Adrenal gland (tissue), 12 donors: ENCODE results near the gene IL6R. TPM values are rescaled to one million over a fixed set of nuclear protein-coding genes. Genes with fewer than 3 reads are reported as not detected.

Source experiments
- DNase-seq, 7 donors: peaks; one replicate each; pipeline ENCODE4 v3.0.0-alpha.2; 2019 to 2020
- H3K27ac ChIP-seq, 5 donors: fragments of 200-600 bp; sonication (generic) in 4 of 5; 1 replicate in 3 of 5; 2 replicates in 2 of 5; pipeline versions ENCODE4 v1.5.1 to v1.8.0; 2016 to 2020; ENCODE audit warnings: mild to moderate bottlenecking in 1 of 5
- H3K27me3 ChIP-seq: fragments of 200-600 bp; 2 replicates; pipeline ENCODE4 v1.8.0; 2021
- H3K36me3 ChIP-seq, 2 donors: fragments of 200-600 bp; replicated peaks in 1 of 2; 1 replicate in 1 of 2; 2 replicates in 1 of 2; pipeline versions ENCODE4 v1.5.1 to v1.8.0; 2018 to 2022
- H3K4me1 ChIP-seq, 2 donors: fragments of 200-600 bp; replicated peaks in 1 of 2; 1 replicate in 1 of 2; 2 replicates in 1 of 2; pipeline versions ENCODE4 v1.5.1 to v1.8.0; 2018 to 2021
- H3K4me3 ChIP-seq, 4 donors: fragments of 200-600 bp; sonication (generic) in 3 of 4; one replicate each; pipeline ENCODE4 v1.5.1; 2016 to 2018
- H3K9me3 ChIP-seq, 3 donors: fragments of 200-600 bp; sonication (generic) in 1 of 3; replicated peaks in 1 of 3; 1 replicate in 2 of 3; 2 replicates in 1 of 3; pipeline versions ENCODE4 v1.5.1 to v1.8.0; 2016 to 2021
- CTCF ChIP-seq, 6 experiments: fragments of 450-650 bp in 4 of 6; fragments of 200-600 bp in 2 of 6; sonication (generic) in 1 of 6; IDR thresholded peaks; 1 replicate in 5 of 6; 2 replicates in 1 of 6; pipeline versions ENCODE4 v1.5.1 to v1.8.0; 2016 to 2021; ENCODE audit warnings: antibody characterized with exemption in 6 of 6, mild to moderate bottlenecking in 2 of 6, moderate library complexity in 1 of 6
- POLR2A ChIP-seq, 2 donors: fragments of 450-650 bp; IDR thresholded peaks; one replicate each; pipeline ENCODE4 v1.6.1; 2017; ENCODE audit warnings: antibody characterized with exemption in 2 of 2, mild to moderate bottlenecking in 2 of 2, moderate library complexity in 1 of 2
- WGBS, 4 donors: extraction: QIAGEN DNeasy Blood & Tissue Kit in 2 of 4; methylation state at CpG; one replicate each; pipeline versions ENCODE4 v1.1.5 to v1.1.7; 2013 to 2017; 5-methylcytosine and 5-hydroxymethylcytosine counted together
- intact Hi-C, 2 donors: fragments of 100-400 bp; cut with DNase I; formaldehyde crosslinking; loops; one replicate each; pipeline versions ENCODE4 v1.14.1 to v1.15.0; 2022 to 2023
- polyA plus RNA-seq, 3 donors: library from polyadenylated mRNA; stranded (reverse); fragments of 200-250 nt in 2 of 3; fragments of 350-450 nt in 1 of 3; fragmentation: Illumina TruSeq in 1 of 3; extraction: RNeasy Lipid Tissue Mini Kit (QIAGEN cat#74804) in 1 of 3; gene quantifications; one replicate each; pipeline ENCODE4 v1.2.3, GENCODE V29; 2013 to 2014
- total RNA-seq, 9 donors: library from RNA; depleted of rRNA in 4 of 9; stranded (reverse); fragments of >200 nt in 4 of 9; fragments of 120-200 nt in 1 of 9; fragmentation: NEBNext Ultra II Directional in 1 of 9; extraction: Animal tissue kit (Norgen Biotek cat#: 25700) in 1 of 9; gene quantifications; one replicate each; pipeline versions ENCODE4 v1.1.0 to v1.2.4, GENCODE V29; 2013 to 2023
- donor health status: healthy with polysubstance abuse.
- donor health status: Bipolar disorder and iron deficiency.
- donor health status: DM: yes; HTN: yes; CAD: no.
- donor health status: DM: no; HTN: no; CAD: no.
- donor health status: DM: no; HTN: no; CAD: no.
- donor health status: DM: yes; HTN: yes; CAD: no.

Gene IL6R
- total and polyA plus RNA-seq, 12 donors: 4.4 to 43.0 (median 13.6) TPM

- Histone ChIP-seq H3K4me1 (peaks cover 43 to 50% of the 10 kb centered on the region in 2 donors), H3K4me3 (no peak overlapping the region), H3K36me3 (no peaks in the 10 kb centered on the region), H3K27ac (peak overlapping the region in 4 of 5 donors; percentile 5 to 86 (median 66)), H3K9me3 (no peaks in the 10 kb centered on the region), H3K27me3 (no peaks in the 10 kb centered on the region)
- intact Hi-C loops: no loop called here
- no peak for TF ChIP-seq CTCF (IDR thresholded peaks at IDR 0.05)
- TF ChIP-seq POLR2A (IDR thresholded peaks at IDR 0.05): peak in 1 of 2 donors; percentile 43
- peak; percentile 69 to 92 (median 85) for DNase-seq
- WGBS, 4 donors: 18 to 43% (median 37%) methylated on average over 4 to 8 of the region's 8 CpGs
Observed at GRCh38 chr1:154427173-154428139, 22.3 kb downstream of the IL6R start.

GRCh38 chr1:154429118-154429517, 24.0 kb downstream of the IL6R start:
- Histone ChIP-seq H3K27ac (peak overlapping the region in 1 of 5 donors; percentile 86), H3K4me3 (no peak overlapping the region), H3K4me1 (peaks cover 27 to 36% of the 10 kb centered on the region in 2 donors), H3K27me3 (no peaks in the 10 kb centered on the region), H3K9me3 (no peaks in the 10 kb centered on the region), H3K36me3 (no peaks in the 10 kb centered on the region)
- intact Hi-C loops: no loop called here
- WGBS, 4 donors: 91 to 100% (median 95%) methylated on average over 7 to 15 of the region's 15 CpGs
- TF ChIP-seq POLR2A (IDR thresholded peaks at IDR 0.05) (no peak), CTCF (IDR thresholded peaks at IDR 0.05) (no peak)
- no peak for DNase-seq

- intact Hi-C loops: no loop called here
- peaks cover 21 to 30% of the 10 kb centered on the region in 2 donors for H3K4me1 ChIP-seq
- WGBS, 4 donors: 81 to 90% (median 88%) methylated on average over 13 to 17 of the region's 17 CpGs
- no peaks in the 10 kb centered on the region for H3K36me3 ChIP-seq
- no peaks in the 10 kb centered on the region for H3K9me3 ChIP-seq
- TF ChIP-seq POLR2A (IDR thresholded peaks at IDR 0.05): no peak
- no peak for TF ChIP-seq CTCF (IDR thresholded peaks at IDR 0.05)
- H3K27ac ChIP-seq: no peak overlapping the region
- no peaks in the 10 kb centered on the region for H3K27me3 ChIP-seq
- no peak overlapping the region for H3K4me3 ChIP-seq
- no peak for DNase-seq
Observed at GRCh38 chr1:154429841-154430611, 24.9 kb downstream of the IL6R start.

- TF ChIP-seq CTCF (IDR thresholded peaks at IDR 0.05) (no peak), POLR2A (IDR thresholded peaks at IDR 0.05) (no peak)
- DNase-seq: no peak
- peaks cover 0 to 5% of the 10 kb centered on the region in 2 donors for H3K36me3 ChIP-seq
- H3K4me1 ChIP-seq: peaks cover 21 to 30% of the 10 kb centered on the region in 2 donors
- H3K27ac ChIP-seq: peak overlapping the region in 1 of 5 donors; percentile 16
- H3K4me3 ChIP-seq: no peak overlapping the region
- intact Hi-C loops: no loop called here
- WGBS, 4 donors: 79 to 88% (median 83%) methylated on average over 11 of the region's 11 CpGs
- H3K9me3 ChIP-seq: no peaks in the 10 kb centered on the region
- H3K27me3 ChIP-seq: no peaks in the 10 kb centered on the region
Observed at GRCh38 chr1:154430903-154431302, 25.8 kb downstream of the IL6R start.
